Measurements from ENCODE around the gene MBLAC2.

DNA sequence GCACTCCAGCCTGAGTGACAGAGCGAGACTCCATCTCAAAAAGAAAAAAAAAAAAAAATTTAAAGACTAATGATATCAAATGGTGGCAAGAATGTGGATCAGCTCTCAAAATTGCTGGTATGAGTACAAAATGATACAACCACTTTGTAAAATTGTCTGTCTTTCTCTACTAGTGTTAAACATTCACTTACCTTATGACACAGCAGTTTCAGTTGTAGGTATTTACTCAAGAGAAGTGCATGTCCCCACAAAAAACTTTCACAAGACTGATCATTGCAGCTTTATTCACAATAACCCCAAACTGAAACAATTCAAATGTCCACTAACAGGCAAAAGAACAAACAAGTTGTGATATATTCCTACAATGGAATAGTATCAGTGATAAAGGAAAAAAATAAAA lies 50.3 kb downstream of the MBLAC2 start:
- TF ChIP-seq, protein P1, sequence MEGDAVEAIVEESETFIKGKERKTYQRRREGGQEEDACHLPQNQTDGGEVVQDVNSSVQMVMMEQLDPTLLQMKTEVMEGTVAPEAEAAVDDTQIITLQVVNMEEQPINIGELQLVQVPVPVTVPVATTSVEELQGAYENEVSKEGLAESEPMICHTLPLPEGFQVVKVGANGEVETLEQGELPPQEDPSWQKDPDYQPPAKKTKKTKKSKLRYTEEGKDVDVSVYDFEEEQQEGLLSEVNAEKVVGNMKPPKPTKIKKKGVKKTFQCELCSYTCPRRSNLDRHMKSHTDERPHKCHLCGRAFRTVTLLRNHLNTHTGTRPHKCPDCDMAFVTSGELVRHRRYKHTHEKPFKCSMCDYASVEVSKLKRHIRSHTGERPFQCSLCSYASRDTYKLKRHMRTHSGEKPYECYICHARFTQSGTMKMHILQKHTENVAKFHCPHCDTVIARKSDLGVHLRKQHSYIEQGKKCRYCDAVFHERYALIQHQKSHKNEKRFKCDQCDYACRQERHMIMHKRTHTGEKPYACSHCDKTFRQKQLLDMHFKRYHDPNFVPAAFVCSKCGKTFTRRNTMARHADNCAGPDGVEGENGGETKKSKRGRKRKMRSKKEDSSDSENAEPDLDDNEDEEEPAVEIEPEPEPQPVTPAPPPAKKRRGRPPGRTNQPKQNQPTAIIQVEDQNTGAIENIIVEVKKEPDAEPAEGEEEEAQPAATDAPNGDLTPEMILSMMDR (conservative IDR thresholded peaks at IDR 0.05; ENCODE audit: low read length): no peak
- TF ChIP-seq EZH2phosphoT487 (IDR thresholded peaks at IDR 0.05; ENCODE audit: borderline replicate concordance, low read depth, low read length): no peak

Data from OCI-LY7 (cell line).